ENCODE results near the gene FKBP15.
"Not testable (repeated sequence)": the region's sequence is repeated elsewhere in the genome, so short reads cannot be mapped to it uniquely, and the experiment has no call there.

FKBP15 gene

GRCh38 chr9:113235701-113236255 is 14.7 kb upstream of the FKBP15 start:
- not testable (repeated sequence) for DNase-seq (ENCODE audit: low read depth in 2 of 2)

GRCh38 chr9:113231701-113232100 is 10.6 kb upstream of the FKBP15 start:
- no peak for DNase-seq (ENCODE audit: low read depth in 2 of 2)

- no peak for DNase-seq (ENCODE audit: low read depth in 2 of 2)
Observed at GRCh38 chr9:113228130-113228665, 7.1 kb upstream of the FKBP15 start.

GRCh38 chr9:113227436-113227835 is 6.4 kb upstream of the FKBP15 start:
- DNase-seq (ENCODE audit: low read depth in 2 of 2), result no peak

GRCh38 chr9:113223963-113224362 is 2.9 kb upstream of the FKBP15 start:
- no peak for DNase-seq (ENCODE audit: low read depth in 2 of 2)

GRCh38 chr9:113222482-113222841 is 1.4 kb upstream of the FKBP15 start:
- DNase-seq (ENCODE audit: low read depth in 2 of 2), result no peak

GRCh38 chr9:113221800-113222481 is 864 bp upstream of the FKBP15 start:
- no peak for DNase-seq (ENCODE audit: low read depth in 2 of 2)

GRCh38 chr9:113220467-113221002 is 542 bp downstream of the FKBP15 start:
- no peak for DNase-seq (ENCODE audit: low read depth in 2 of 2)

GRCh38 chr9:113219969-113220368 is 1.1 kb downstream of the FKBP15 start:
- DNase-seq (ENCODE audit: low read depth in 2 of 2), result no peak

- no peak for DNase-seq (ENCODE audit: low read depth in 2 of 2)
Observed at GRCh38 chr9:113219186-113219936, 1.7 kb downstream of the FKBP15 start.

GRCh38 chr9:113216406-113216805 is 4.7 kb downstream of the FKBP15 start:
- no peak for DNase-seq (ENCODE audit: low read depth in 2 of 2)

GRCh38 chr9:113215132-113215531 is 5.9 kb downstream of the FKBP15 start:
- DNase-seq (ENCODE audit: low read depth in 2 of 2), result no peak

GRCh38 chr9:113210815-113211214 is 10.3 kb downstream of the FKBP15 start:
- no peak for DNase-seq (ENCODE audit: low read depth in 2 of 2)

GRCh38 chr9:113205861-113206260 is 15.2 kb downstream of the FKBP15 start:
- DNase-seq (ENCODE audit: low read depth in 2 of 2), result no peak

GRCh38 chr9:113205432-113205831 is 15.6 kb downstream of the FKBP15 start:
- no peak for DNase-seq (ENCODE audit: low read depth in 2 of 2)

GRCh38 chr9:113199683-113200329 is 21.3 kb downstream of the FKBP15 start:
- DNase-seq (ENCODE audit: low read depth in 2 of 2), result no peak

GRCh38 chr9:113192455-113192854 is 28.6 kb downstream of the FKBP15 start:
- DNase-seq (ENCODE audit: low read depth in 2 of 2), result no peak

- no peak for DNase-seq (ENCODE audit: low read depth in 2 of 2)
Observed at GRCh38 chr9:113187929-113188595, 33.0 kb downstream of the FKBP15 start.

GRCh38 chr9:113186137-113186755 is 34.8 kb downstream of the FKBP15 start:
- no peak for DNase-seq (ENCODE audit: low read depth in 2 of 2)

- DNase-seq (ENCODE audit: low read depth in 2 of 2), result no peak
Observed at GRCh38 chr9:113185271-113185670, 35.8 kb downstream of the FKBP15 start.

- no peak for DNase-seq (ENCODE audit: low read depth in 2 of 2)
Observed at GRCh38 chr9:113184539-113184938, 36.5 kb downstream of the FKBP15 start.

All from stimulated activated CD8-positive, alpha-beta memory T cell treated with anti-CD3 and anti-CD28 coated beads, Interleukin-2, amount 100 ng/mL, for 1 hour (primary cell).